D721Med (cell line): Measurements from ENCODE around the gene WBP2.

Source experiments
- DNase-seq: peaks from one replicate; pipeline ENCODE4 v3.0.0; 2011; ENCODE audit warnings: low spot score; ENCODE audit not compliant: insufficient read length
- FAIRE-seq: peaks from 2 replicates; lab custom pipeline; 2011; peaks lifted over from hg19 to GRCh38; lab: Jason Lieb, UNC
- CTCF ChIP-seq: IDR thresholded peaks from 2 replicates; pipeline ENCODE4 v1.5.1; 2012; ENCODE audit warnings: mild to moderate bottlenecking, control low read depth; ENCODE audit not compliant: insufficient read depth; ENCODE audit errors: missing control alignments

WBP2 gene

GRCh38 chr17:75855310-75856061, at the start of gene WBP2:
Gene WBP2 (minus strand): TSS chr17:75855335. CDS start chr17:75855297, 38 bp downstream.
- peak; percentile 44 for TF ChIP-seq CTCF
- FAIRE-seq (no peak), DNase-seq (peak; percentile 98)

- DNase-seq (no peak), FAIRE-seq (no peak)
- TF ChIP-seq CTCF = no peak
Measured at GRCh38 chr17:75902406-75902805, 47.3 kb upstream of the WBP2 start.

GRCh38 chr17:75901727-75902126, 46.6 kb upstream of the WBP2 start:
- FAIRE-seq (no peak), DNase-seq (no peak)
- no peak for TF ChIP-seq CTCF

- no peak for TF ChIP-seq CTCF
- no peak for FAIRE-seq
Measured at GRCh38 chr17:75900691-75901533, 45.8 kb upstream of the WBP2 start.

GRCh38 chr17:75899767-75900468, 44.8 kb upstream of the WBP2 start:
- TF ChIP-seq CTCF = no peak
- FAIRE-seq = no peak
- DNase-seq = no peak

More at GRCh38 chr17:75900691-75901533, 45.8 kb upstream of the WBP2 start:
- no peak for DNase-seq

- DNase-seq = no peak
- no peak for TF ChIP-seq CTCF
- FAIRE-seq = no peak
Measured at GRCh38 chr17:75899353-75899752, 44.2 kb upstream of the WBP2 start.
